Kidney tubule cell (primary cell): Measurements from ENCODE around the gene LPIN2.

Source experiments
- DNase-seq: peaks from one replicate; pipeline ENCODE4 v3.0.0-alpha.2; 2018; ENCODE audit warnings: low spot score

The LPIN2 gene

GRCh38 chr18:2979871-2980790, 32.8 kb downstream of the LPIN2 start:
- DNase-seq: peak; percentile 80

GRCh38 chr18:2979129-2979528, 33.8 kb downstream of the LPIN2 start:
- DNase-seq: peak; percentile 69

GRCh38 chr18:2978661-2979106, 34.3 kb downstream of the LPIN2 start:
- DNase-seq: peak; percentile 69

GRCh38 chr18:2978208-2978607, 34.7 kb downstream of the LPIN2 start:
- DNase-seq: peak; percentile 25

- no peak for DNase-seq
Measured at GRCh38 chr18:2976218-2977132, 36.5 kb downstream of the LPIN2 start.

GRCh38 chr18:2974731-2975130, 38.2 kb downstream of the LPIN2 start:
- no peak for DNase-seq

- DNase-seq: peak; percentile 79
Measured at GRCh38 chr18:2971741-2972552, 41.0 kb downstream of the LPIN2 start.

GRCh38 chr18:2970772-2971659, 41.9 kb downstream of the LPIN2 start:
- peak; percentile 19 for DNase-seq

GRCh38 chr18:2970344-2970743, 42.6 kb downstream of the LPIN2 start:
- no peak for DNase-seq

- DNase-seq: no peak
Measured at GRCh38 chr18:2969695-2970094, 43.2 kb downstream of the LPIN2 start.

GRCh38 chr18:2968606-2969005, 44.3 kb downstream of the LPIN2 start:
- DNase-seq: no peak

- no peak for DNase-seq
Measured at GRCh38 chr18:2967820-2968219, 45.1 kb downstream of the LPIN2 start.

- no peak for DNase-seq
Measured at GRCh38 chr18:2967357-2967756, 45.6 kb downstream of the LPIN2 start.

GRCh38 chr18:2966560-2966959, 46.4 kb downstream of the LPIN2 start:
- no peak for DNase-seq

GRCh38 chr18:2965797-2966196, 47.1 kb downstream of the LPIN2 start:
- no peak for DNase-seq

GRCh38 chr18:2964361-2965010, 48.5 kb downstream of the LPIN2 start:
- no peak for DNase-seq
